ENCODE results near the gene TSKS. TPM values are rescaled to one million over a fixed set of nuclear protein-coding genes. Genes with fewer than 3 reads are reported as not detected.

The TSKS gene
- total RNA-seq, 1 donor from 2014 or later: not detected

- no peak for TF ChIP-seq EZH2 (IDR thresholded peaks at IDR 0.05)
- TF ChIP-seq EZH2phosphoT487 (IDR thresholded peaks at IDR 0.05): no peak
- TF ChIP-seq, protein P1, sequence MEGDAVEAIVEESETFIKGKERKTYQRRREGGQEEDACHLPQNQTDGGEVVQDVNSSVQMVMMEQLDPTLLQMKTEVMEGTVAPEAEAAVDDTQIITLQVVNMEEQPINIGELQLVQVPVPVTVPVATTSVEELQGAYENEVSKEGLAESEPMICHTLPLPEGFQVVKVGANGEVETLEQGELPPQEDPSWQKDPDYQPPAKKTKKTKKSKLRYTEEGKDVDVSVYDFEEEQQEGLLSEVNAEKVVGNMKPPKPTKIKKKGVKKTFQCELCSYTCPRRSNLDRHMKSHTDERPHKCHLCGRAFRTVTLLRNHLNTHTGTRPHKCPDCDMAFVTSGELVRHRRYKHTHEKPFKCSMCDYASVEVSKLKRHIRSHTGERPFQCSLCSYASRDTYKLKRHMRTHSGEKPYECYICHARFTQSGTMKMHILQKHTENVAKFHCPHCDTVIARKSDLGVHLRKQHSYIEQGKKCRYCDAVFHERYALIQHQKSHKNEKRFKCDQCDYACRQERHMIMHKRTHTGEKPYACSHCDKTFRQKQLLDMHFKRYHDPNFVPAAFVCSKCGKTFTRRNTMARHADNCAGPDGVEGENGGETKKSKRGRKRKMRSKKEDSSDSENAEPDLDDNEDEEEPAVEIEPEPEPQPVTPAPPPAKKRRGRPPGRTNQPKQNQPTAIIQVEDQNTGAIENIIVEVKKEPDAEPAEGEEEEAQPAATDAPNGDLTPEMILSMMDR (IDR thresholded peaks at IDR 0.05): no peak
- no peaks in the 10 kb centered on the region for H3K4me1 ChIP-seq
- H3K27me3 ChIP-seq: no peaks in the 10 kb centered on the region
- no peak for DNase-seq (ENCODE audit: low spot score)
- peaks cover 3% of the 10 kb centered on the region for H3K9me3 Mint-ChIP-seq
- H4K20me1 ChIP-seq (ENCODE audit: low read depth): no peaks in the 10 kb centered on the region
- peak overlapping the region; percentile 12 for H3K27ac Mint-ChIP-seq
- no peaks in the 10 kb centered on the region for H3K36me3 ChIP-seq
- H3K36me3 Mint-ChIP-seq: peaks cover 35% of the 10 kb centered on the region
- no peak overlapping the region for H3K27ac ChIP-seq
- H3K4me3 ChIP-seq: no peak overlapping the region
- no peak overlapping the region for H3K4me2 ChIP-seq
- peaks cover 4% of the 10 kb centered on the region for H3K4me1 Mint-ChIP-seq
- no peaks in the 10 kb centered on the region for H3K79me2 ChIP-seq (ENCODE audit: low read depth)
- peaks cover 19% of the 10 kb centered on the region for H3K27me3 Mint-ChIP-seq (ENCODE audit: insufficient read depth, low read depth)
- H3K4me3 Mint-ChIP-seq: peak overlapping the region; percentile 60
- H2AFZ ChIP-seq (replicated peaks): no peak overlapping the region
- peaks cover 11% of the 10 kb centered on the region for H3F3A ChIP-seq (ENCODE audit: low read depth)
- no peak overlapping the region for H3K9ac ChIP-seq
- H3K9me3 ChIP-seq (ENCODE audit: low read depth): no peaks in the 10 kb centered on the region
Measured at GRCh38 chr19:49710372-49710951, 52.6 kb downstream of the TSKS start.

- Histone ChIP-seq H3K4me2 (no peak overlapping the region), H3K4me1 (no peaks in the 10 kb centered on the region), H2AFZ (replicated peaks) (no peak overlapping the region), H3K79me2 (ENCODE audit: low read depth) (no peaks in the 10 kb centered on the region), H4K20me1 (ENCODE audit: low read depth) (no peaks in the 10 kb centered on the region), H3K36me3 (no peaks in the 10 kb centered on the region), H3F3A (ENCODE audit: low read depth) (peaks cover 9% of the 10 kb centered on the region), H3K9me3 (ENCODE audit: low read depth) (no peaks in the 10 kb centered on the region), H3K4me3 (no peak overlapping the region), H3K9ac (no peak overlapping the region), H3K27me3 (no peaks in the 10 kb centered on the region), H3K27ac (no peak overlapping the region)
- peaks cover 28% of the 10 kb centered on the region for H3K36me3 Mint-ChIP-seq
- TF ChIP-seq EZH2phosphoT487 (IDR thresholded peaks at IDR 0.05) (no peak), EZH2 (IDR thresholded peaks at IDR 0.05) (no peak)
- TF ChIP-seq, protein P1 (IDR thresholded peaks at IDR 0.05): no peak
- H3K4me3 Mint-ChIP-seq: no peak overlapping the region
- no peak overlapping the region for H3K27ac Mint-ChIP-seq
- H3K9me3 Mint-ChIP-seq: no peaks in the 10 kb centered on the region
- no peak for DNase-seq (ENCODE audit: low spot score)
- no peaks in the 10 kb centered on the region for H3K4me1 Mint-ChIP-seq
- peaks cover 12% of the 10 kb centered on the region for H3K27me3 Mint-ChIP-seq (ENCODE audit: insufficient read depth, low read depth)
Measured at GRCh38 chr19:49705919-49706318, 57.2 kb downstream of the TSKS start.

DNA sequence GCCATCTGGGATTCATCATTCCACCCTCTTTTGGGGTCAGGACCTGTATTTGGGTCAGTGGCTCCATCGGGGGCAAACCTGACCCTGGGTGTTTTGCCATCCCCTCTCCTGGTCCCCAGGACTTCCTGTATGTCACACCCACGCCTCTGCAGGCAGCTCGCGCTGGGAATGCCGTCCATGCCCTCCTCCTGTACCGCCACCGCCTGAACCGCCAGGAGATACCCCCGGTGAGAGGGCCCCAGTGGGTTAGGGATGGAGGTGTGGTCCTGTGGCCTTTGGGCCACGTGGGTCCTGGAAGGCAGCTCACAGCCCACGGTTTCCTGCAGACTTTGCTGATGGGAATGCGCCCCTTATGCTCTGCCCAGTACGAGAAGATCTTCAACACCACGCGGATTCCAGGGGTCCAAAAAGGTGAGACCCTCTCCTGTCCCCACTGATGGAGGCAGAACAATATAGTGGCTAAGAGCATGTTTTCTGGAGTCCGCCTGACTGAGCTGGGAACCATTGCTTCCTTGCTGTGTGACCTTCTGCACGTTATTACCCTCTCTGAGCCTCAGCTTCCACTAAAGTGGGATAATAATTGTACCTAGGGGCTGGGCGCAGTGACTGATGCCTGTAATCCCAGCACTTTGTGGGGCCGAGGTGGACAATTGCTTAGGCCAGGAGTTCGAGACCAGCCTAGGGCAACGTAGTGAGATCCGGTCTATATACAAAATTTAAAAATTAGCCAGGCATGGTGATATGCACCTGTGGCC lies 58.0 kb downstream of the TSKS start:
- Mint-ChIP-seq H3K27me3 (ENCODE audit: insufficient read depth, low read depth) (peaks cover 7% of the 10 kb centered on the region), H3K4me3 (no peak overlapping the region), H3K9me3 (no peaks in the 10 kb centered on the region), H3K4me1 (no peaks in the 10 kb centered on the region), H3K27ac (no peak overlapping the region), H3K36me3 (peaks cover 21% of the 10 kb centered on the region)
- no peaks in the 10 kb centered on the region for H3K4me1 ChIP-seq
- peaks cover 9% of the 10 kb centered on the region for H3F3A ChIP-seq (ENCODE audit: low read depth)
- H3K27me3 ChIP-seq: no peaks in the 10 kb centered on the region
- DNase-seq (ENCODE audit: low spot score): no peak
- H3K27ac ChIP-seq: no peak overlapping the region
- no peak overlapping the region for H2AFZ ChIP-seq (replicated peaks)
- no peak overlapping the region for H3K9ac ChIP-seq
- H3K4me3 ChIP-seq: no peak overlapping the region
- TF ChIP-seq, protein P1 (IDR thresholded peaks at IDR 0.05): no peak
- TF ChIP-seq EZH2phosphoT487 (IDR thresholded peaks at IDR 0.05) (no peak), EZH2 (IDR thresholded peaks at IDR 0.05) (no peak)
- H3K79me2 ChIP-seq (ENCODE audit: low read depth): no peaks in the 10 kb centered on the region
- no peaks in the 10 kb centered on the region for H3K36me3 ChIP-seq
- no peaks in the 10 kb centered on the region for H3K9me3 ChIP-seq (ENCODE audit: low read depth)
- H3K4me2 ChIP-seq: no peak overlapping the region
- no peaks in the 10 kb centered on the region for H4K20me1 ChIP-seq (ENCODE audit: low read depth)
